ENCODE measurements around the gene CLBA1.
"Not testable (repeated sequence)": the region's sequence is repeated elsewhere in the genome, so short reads cannot be mapped to it uniquely, and the experiment has no call there.

CLBA1 gene

GRCh38 chr14:104950701-104951100, 34.9 kb upstream of the CLBA1 start:
- H3K4me3 ChIP-seq (ENCODE audit: low read length); H3K4me1 ChIP-seq (ENCODE audit: control insufficient read depth, insufficient read depth, low read length); H3K36me3 ChIP-seq (ENCODE audit: control insufficient read depth, insufficient read depth, low read length); H3K9ac ChIP-seq (ENCODE audit: low read length); H3K27me3 ChIP-seq (ENCODE audit: control insufficient read depth, insufficient read depth, low read length); H3K9me3 ChIP-seq (ENCODE audit: control insufficient read depth, low read length): not testable (repeated sequence)

GRCh38 chr14:104951863-104952657, 33.5 kb upstream of the CLBA1 start:
- H3K9me3 ChIP-seq (ENCODE audit: control insufficient read depth, low read length); H3K4me3 ChIP-seq (ENCODE audit: low read length); H3K9ac ChIP-seq (ENCODE audit: low read length); H3K36me3 ChIP-seq (ENCODE audit: control insufficient read depth, insufficient read depth, low read length); H3K4me1 ChIP-seq (ENCODE audit: control insufficient read depth, insufficient read depth, low read length): not testable (repeated sequence)
- H3K27me3 ChIP-seq (ENCODE audit: control insufficient read depth, insufficient read depth, low read length) = peaks cover 12% of the 10 kb centered on the region

- Histone ChIP-seq H3K36me3 (ENCODE audit: control insufficient read depth, insufficient read depth, low read length) (no peaks in the 10 kb centered on the region), H3K9me3 (ENCODE audit: control insufficient read depth, low read length) (no peaks in the 10 kb centered on the region)
These were observed 32.5 kb upstream of the CLBA1 start for GRCh38 chr14:104953097-104953496.

GRCh38 chr14:104953896-104954656, 31.5 kb upstream of the CLBA1 start:
- Histone ChIP-seq H3K4me1 (ENCODE audit: control insufficient read depth, insufficient read depth, low read length) (peaks cover 11% of the 10 kb centered on the region), H3K36me3 (ENCODE audit: control insufficient read depth, insufficient read depth, low read length) (no peaks in the 10 kb centered on the region), H3K9ac (ENCODE audit: low read length) (no peak overlapping the region), H3K9me3 (ENCODE audit: control insufficient read depth, low read length) (no peaks in the 10 kb centered on the region), H3K27me3 (ENCODE audit: control insufficient read depth, insufficient read depth, low read length) (peaks cover 12% of the 10 kb centered on the region), H3K4me3 (ENCODE audit: low read length) (no peak overlapping the region)

More at GRCh38 chr14:104953097-104953496, 32.5 kb upstream of the CLBA1 start:
- Histone ChIP-seq H3K4me1 (ENCODE audit: control insufficient read depth, insufficient read depth, low read length) (peaks cover 10% of the 10 kb centered on the region), H3K4me3 (ENCODE audit: low read length) (no peak overlapping the region), H3K27me3 (ENCODE audit: control insufficient read depth, insufficient read depth, low read length) (peaks cover 12% of the 10 kb centered on the region), H3K9ac (ENCODE audit: low read length) (no peak overlapping the region)

GRCh38 chr14:104954746-104955395, 30.7 kb upstream of the CLBA1 start:
- H3K9me3 ChIP-seq (ENCODE audit: control insufficient read depth, low read length) = no peaks in the 10 kb centered on the region
- no peak overlapping the region for H3K4me3 ChIP-seq (ENCODE audit: low read length)

GRCh38 chr14:104955396-104955770, 30.2 kb upstream of the CLBA1 start:
- no peak overlapping the region for H3K9ac ChIP-seq (ENCODE audit: low read length)
- H3K27me3 ChIP-seq (ENCODE audit: control insufficient read depth, insufficient read depth, low read length) = peaks cover 12% of the 10 kb centered on the region
- H3K4me3 ChIP-seq (ENCODE audit: low read length) = no peak overlapping the region
- no peaks in the 10 kb centered on the region for H3K9me3 ChIP-seq (ENCODE audit: control insufficient read depth, low read length)
- H3K4me1 ChIP-seq (ENCODE audit: control insufficient read depth, insufficient read depth, low read length) = peaks cover 11% of the 10 kb centered on the region
- no peaks in the 10 kb centered on the region for H3K36me3 ChIP-seq (ENCODE audit: control insufficient read depth, insufficient read depth, low read length)

More at GRCh38 chr14:104954746-104955395, 30.7 kb upstream of the CLBA1 start:
- Histone ChIP-seq H3K9ac (ENCODE audit: low read length) (no peak overlapping the region), H3K4me1 (ENCODE audit: control insufficient read depth, insufficient read depth, low read length) (peaks cover 11% of the 10 kb centered on the region), H3K36me3 (ENCODE audit: control insufficient read depth, insufficient read depth, low read length) (no peaks in the 10 kb centered on the region), H3K27me3 (ENCODE audit: control insufficient read depth, insufficient read depth, low read length) (peaks cover 12% of the 10 kb centered on the region)

GRCh38 chr14:104956290-104956890, 29.2 kb upstream of the CLBA1 start:
- Histone ChIP-seq H3K9me3 (ENCODE audit: control insufficient read depth, low read length) (no peaks in the 10 kb centered on the region), H3K36me3 (ENCODE audit: control insufficient read depth, insufficient read depth, low read length) (no peaks in the 10 kb centered on the region), H3K4me1 (ENCODE audit: control insufficient read depth, insufficient read depth, low read length) (peaks cover 11% of the 10 kb centered on the region), H3K4me3 (ENCODE audit: low read length) (no peak overlapping the region), H3K27me3 (ENCODE audit: control insufficient read depth, insufficient read depth, low read length) (peaks cover 12% of the 10 kb centered on the region), H3K9ac (ENCODE audit: low read length) (no peak overlapping the region)

GRCh38 chr14:104957146-104958113, 28.2 kb upstream of the CLBA1 start:
- Histone ChIP-seq H3K27me3 (ENCODE audit: control insufficient read depth, insufficient read depth, low read length) (peaks cover 12% of the 10 kb centered on the region), H3K9ac (ENCODE audit: low read length) (no peak overlapping the region), H3K36me3 (ENCODE audit: control insufficient read depth, insufficient read depth, low read length) (no peaks in the 10 kb centered on the region), H3K9me3 (ENCODE audit: control insufficient read depth, low read length) (no peaks in the 10 kb centered on the region), H3K4me1 (ENCODE audit: control insufficient read depth, insufficient read depth, low read length) (peaks cover 11% of the 10 kb centered on the region), H3K4me3 (ENCODE audit: low read length) (no peak overlapping the region)

- H3K4me3 ChIP-seq (ENCODE audit: low read length) = no peak overlapping the region
- peaks cover 32% of the 10 kb centered on the region for H3K4me1 ChIP-seq (ENCODE audit: control insufficient read depth, insufficient read depth, low read length)
- H3K36me3 ChIP-seq (ENCODE audit: control insufficient read depth, insufficient read depth, low read length) = no peaks in the 10 kb centered on the region
- H3K9me3 ChIP-seq (ENCODE audit: control insufficient read depth, low read length) = no peaks in the 10 kb centered on the region
- peaks cover 23% of the 10 kb centered on the region for H3K27me3 ChIP-seq (ENCODE audit: control insufficient read depth, insufficient read depth, low read length)
- no peak overlapping the region for H3K9ac ChIP-seq (ENCODE audit: low read length)
These were observed 21.0 kb upstream of the CLBA1 start for GRCh38 chr14:104964546-104964945.

GRCh38 chr14:104965561-104966231, 19.9 kb upstream of the CLBA1 start:
- peaks cover 23% of the 10 kb centered on the region for H3K27me3 ChIP-seq (ENCODE audit: control insufficient read depth, insufficient read depth, low read length)
- no peak overlapping the region for H3K4me3 ChIP-seq (ENCODE audit: low read length)
- H3K4me1 ChIP-seq (ENCODE audit: control insufficient read depth, insufficient read depth, low read length) = peaks cover 39% of the 10 kb centered on the region
- H3K9me3 ChIP-seq (ENCODE audit: control insufficient read depth, low read length) = no peaks in the 10 kb centered on the region
- no peaks in the 10 kb centered on the region for H3K36me3 ChIP-seq (ENCODE audit: control insufficient read depth, insufficient read depth, low read length)
- H3K9ac ChIP-seq (ENCODE audit: low read length) = no peak overlapping the region
